OCI-LY1 (cell line): ENCODE results near the gene GNG8.

Experiments used
- H2AFZ ChIP-seq: fragments of 200-600 bp; sonication (generic), shearing (Covaris generic); 2 replicates; pipeline ENCODE4 v1.6.0; 2014; ENCODE audit warnings: antibody characterized with exemption, mild to moderate bottlenecking, low read length
- H3F3A ChIP-seq: fragments of 200-600 bp; sonication (generic), shearing (Covaris generic); 2 replicates; pipeline ENCODE4 v1.6.0; 2014; ENCODE audit warnings: mild to moderate bottlenecking, antibody characterized with exemption, low read length, moderate library complexity; ENCODE audit not compliant: insufficient read depth
- H3K27ac ChIP-seq: fragments of 200-600 bp; sonication (generic); 2 replicates; pipeline ENCODE4 v1.5.1; 2014; ENCODE audit warnings: low read length, mixed run types, mild to moderate bottlenecking, low read depth; ENCODE audit not compliant: poor library complexity, severe bottlenecking
- H3K27me3 ChIP-seq: fragments of 200-600 bp; sonication (generic); 2 replicates; pipeline ENCODE4 v1.6.0; 2014; ENCODE audit warnings: antibody characterized with exemption, mild to moderate bottlenecking, low read length, moderate library complexity; ENCODE audit not compliant: insufficient read depth
- H3K36me3 ChIP-seq: fragments of 200-600 bp; sonication (generic); 2 replicates; pipeline ENCODE4 v1.6.1; 2014; ENCODE audit warnings: mild to moderate bottlenecking, antibody characterized with exemption, low read length, moderate library complexity, mixed read lengths; ENCODE audit not compliant: insufficient read depth
- H3K4me1 ChIP-seq: fragments of 200-600 bp; sonication (generic); 2 replicates; pipeline ENCODE4 v1.5.1; 2014; ENCODE audit warnings: mild to moderate bottlenecking, low read length, moderate library complexity; ENCODE audit not compliant: insufficient read depth, severe bottlenecking
- H3K4me2 ChIP-seq: fragments of 200-600 bp; sonication (generic), shearing (Covaris generic); 2 replicates; pipeline ENCODE4 v1.6.1; 2014; ENCODE audit warnings: low read length
- H3K4me3 ChIP-seq: fragments of 200-600 bp; sonication (generic); 2 replicates; pipeline ENCODE4 v1.5.1; 2014; ENCODE audit warnings: low read length, low read depth, mild to moderate bottlenecking, mixed read lengths; ENCODE audit not compliant: poor library complexity, severe bottlenecking
- H3K79me2 ChIP-seq: fragments of 200-600 bp; shearing (Covaris generic); 2 replicates; pipeline ENCODE4 v1.6.1; 2016; ENCODE audit warnings: mixed run types, low read length, mixed read lengths; ENCODE audit not compliant: insufficient read depth
- H3K9ac ChIP-seq: fragments of 200-600 bp; sonication (generic), shearing (Covaris generic); 2 replicates; pipeline ENCODE4 v1.6.1; 2014; ENCODE audit warnings: mild to moderate bottlenecking, low read length, mixed read lengths
- H3K9me2 ChIP-seq: fragments of 200-600 bp; sonication (generic), shearing (Covaris generic); 2 replicates; pipeline ENCODE4 v1.6.1; 2014; ENCODE audit warnings: low read depth, mild to moderate bottlenecking, low read length, mixed read lengths
- H3K9me3 ChIP-seq: fragments of 200-600 bp; shearing (Covaris generic); 2 replicates; pipeline ENCODE4 v1.6.1; 2014; ENCODE audit warnings: low read length, mixed read lengths
- H4K20me1 ChIP-seq: fragments of 200-600 bp; sonication (generic), shearing (Covaris generic); 2 replicates; pipeline ENCODE4 v1.6.0; 2016; ENCODE audit warnings: mild to moderate bottlenecking, low read length; ENCODE audit not compliant: insufficient read depth
- EZH2 ChIP-seq: fragments of 200-600 bp; sonication (generic), shearing (Covaris generic); IDR thresholded peaks from 2 replicates; pipeline ENCODE4 v1.8.0; 2017; ENCODE audit warnings: borderline replicate concordance, mixed run types, mild to moderate bottlenecking, antibody characterized with exemption, low read length, moderate library complexity, mixed read lengths
- TF ChIP-seq, protein P1 (sequence below): fragments of 200-600 bp; sonication (generic), shearing (Covaris generic); IDR thresholded peaks from 2 replicates; pipeline ENCODE4 v1.5.1; 2017; ENCODE audit warnings: mild to moderate bottlenecking, antibody characterized with exemption, low read length, moderate library complexity, mixed read lengths

Gene GNG8

GRCh38 chr19:46635920-46636761 is at the start of gene GNG8:
Gene GNG8, minus strand, starts transcription at chr19:46636202. Its CDS starts 1,520 bp downstream, at chr19:46634682.
- Histone ChIP-seq H3K4me3 (no peak within 1 kb of the TSS), H4K20me1 (no peaks in the 10 kb centered on the region), H2AFZ (no peak within 1 kb of the TSS), H3K36me3 (no peaks in the 10 kb centered on the region), H3K27ac (no peak within 1 kb of the TSS), H3K9me2 (no peaks in the 10 kb centered on the region), H3K9ac (no peak within 1 kb of the TSS), H3F3A (peaks cover 4% of the 10 kb centered on the region; the same call in 1 of the 2 replicates), H3K79me2 (no peaks in the 10 kb centered on the region), H3K4me2 (no peak within 1 kb of the TSS), H3K4me1 (peaks cover 35% of the 10 kb centered on the region), H3K9me3 (no peaks in the 10 kb centered on the region), H3K27me3 (peaks cover 4% of the 10 kb centered on the region)
- TF ChIP-seq, protein P1, sequence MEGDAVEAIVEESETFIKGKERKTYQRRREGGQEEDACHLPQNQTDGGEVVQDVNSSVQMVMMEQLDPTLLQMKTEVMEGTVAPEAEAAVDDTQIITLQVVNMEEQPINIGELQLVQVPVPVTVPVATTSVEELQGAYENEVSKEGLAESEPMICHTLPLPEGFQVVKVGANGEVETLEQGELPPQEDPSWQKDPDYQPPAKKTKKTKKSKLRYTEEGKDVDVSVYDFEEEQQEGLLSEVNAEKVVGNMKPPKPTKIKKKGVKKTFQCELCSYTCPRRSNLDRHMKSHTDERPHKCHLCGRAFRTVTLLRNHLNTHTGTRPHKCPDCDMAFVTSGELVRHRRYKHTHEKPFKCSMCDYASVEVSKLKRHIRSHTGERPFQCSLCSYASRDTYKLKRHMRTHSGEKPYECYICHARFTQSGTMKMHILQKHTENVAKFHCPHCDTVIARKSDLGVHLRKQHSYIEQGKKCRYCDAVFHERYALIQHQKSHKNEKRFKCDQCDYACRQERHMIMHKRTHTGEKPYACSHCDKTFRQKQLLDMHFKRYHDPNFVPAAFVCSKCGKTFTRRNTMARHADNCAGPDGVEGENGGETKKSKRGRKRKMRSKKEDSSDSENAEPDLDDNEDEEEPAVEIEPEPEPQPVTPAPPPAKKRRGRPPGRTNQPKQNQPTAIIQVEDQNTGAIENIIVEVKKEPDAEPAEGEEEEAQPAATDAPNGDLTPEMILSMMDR: no peak
- TF ChIP-seq EZH2: no peak

DNA sequence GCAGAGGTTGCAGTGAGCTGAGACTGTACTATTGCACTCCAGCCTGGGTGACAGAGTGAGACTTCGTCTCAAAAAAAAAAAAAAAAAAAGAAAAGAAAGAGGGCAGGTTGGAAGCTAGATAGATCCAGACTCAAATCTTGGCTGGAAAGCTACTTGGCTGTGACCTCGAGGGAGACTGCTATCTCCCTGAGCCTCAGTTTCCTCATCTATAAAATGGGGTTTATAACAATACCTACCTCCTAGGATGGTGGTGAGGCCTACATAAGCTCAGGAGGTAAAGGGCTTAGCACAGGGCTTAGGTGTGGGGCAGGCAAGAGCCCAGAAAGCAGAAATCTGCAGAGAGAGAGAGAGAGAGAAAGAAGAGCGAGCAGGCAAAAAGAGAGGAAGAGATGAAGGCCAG is 49.2 kb upstream of the GNG8 start:
- Histone ChIP-seq H4K20me1 (no peaks in the 10 kb centered on the region), H3K27me3 (no peaks in the 10 kb centered on the region), H3K4me2 (no peak overlapping the region), H3K9ac (no peak overlapping the region), H3K9me3 (no peaks in the 10 kb centered on the region), H3K9me2 (no peaks in the 10 kb centered on the region), H3K4me1 (no peaks in the 10 kb centered on the region), H3K79me2 (no peaks in the 10 kb centered on the region), H2AFZ (no peak overlapping the region), H3K36me3 (peaks cover 68% of the 10 kb centered on the region), H3K4me3 (no peak overlapping the region), H3F3A (no peaks in the 10 kb centered on the region), H3K27ac (no peak overlapping the region)
- TF ChIP-seq, protein P1: no peak
- no peak for TF ChIP-seq EZH2

DNA sequence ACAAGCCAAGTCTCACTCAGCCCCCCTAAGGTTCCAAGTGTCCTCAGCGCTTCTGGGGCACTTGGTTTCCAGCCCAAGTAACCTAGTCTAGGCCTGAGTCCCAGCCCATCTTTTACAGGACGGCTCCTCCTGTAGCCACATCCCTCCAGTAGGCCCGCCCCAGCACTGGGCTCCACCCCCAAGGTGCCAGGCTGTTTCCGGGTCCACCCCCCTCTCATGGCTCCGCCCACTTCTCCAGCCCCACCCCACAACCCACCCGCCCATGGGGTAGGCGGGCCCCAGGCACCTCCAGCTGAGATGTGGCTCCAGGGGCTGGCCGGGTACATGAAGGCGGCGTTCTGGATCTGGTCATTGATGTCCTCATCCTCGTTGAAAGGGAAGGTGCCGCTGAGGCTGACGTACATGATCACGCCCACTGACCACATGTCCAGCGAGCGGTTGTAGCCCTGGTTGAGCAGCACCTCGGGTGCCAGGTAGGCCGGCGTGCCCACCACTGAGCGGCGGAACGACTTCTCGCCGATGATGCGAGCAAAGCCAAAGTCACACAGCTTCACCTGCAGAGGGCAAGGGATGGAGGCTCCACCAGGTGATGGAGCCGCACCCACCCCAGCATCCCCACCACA is 42.2 kb upstream of the GNG8 start:
- Histone ChIP-seq H3F3A (no peaks in the 10 kb centered on the region), H3K36me3 (peaks cover 60% of the 10 kb centered on the region)

More for the DNA sequence above, 42.2 kb upstream of the GNG8 start:
- H3K4me1 ChIP-seq: no peaks in the 10 kb centered on the region
- no peak overlapping the region for H2AFZ ChIP-seq
- H3K27me3 ChIP-seq: no peaks in the 10 kb centered on the region
- H3K9ac ChIP-seq: no peak overlapping the region
- no peaks in the 10 kb centered on the region for H3K9me2 ChIP-seq
- no peaks in the 10 kb centered on the region for H3K79me2 ChIP-seq
- H3K27ac ChIP-seq: no peak overlapping the region
- TF ChIP-seq, protein P1: no peak
- H3K9me3 ChIP-seq: no peaks in the 10 kb centered on the region
- H3K4me3 ChIP-seq: no peak overlapping the region
- no peak overlapping the region for H3K4me2 ChIP-seq
- no peaks in the 10 kb centered on the region for H4K20me1 ChIP-seq
